GM20000 (cell line): ENCODE measurements around the gene TMEM37.
"Not testable (repeated sequence)": the region's sequence is repeated elsewhere in the genome, so short reads cannot be mapped to it uniquely, and the experiment has no call there.

Source experiments
- DNase-seq: peaks from one replicate; pipeline ENCODE4 v3.0.0; 2012; ENCODE audit warnings: low spot score
- TF ChIP-seq, protein P1 (sequence below): IDR thresholded peaks from 2 replicates; pipeline ENCODE4 v1.5.1; 2012; ENCODE audit warnings: mild to moderate bottlenecking, control low read depth; ENCODE audit errors: extremely low read depth, missing control alignments

Gene TMEM37

DNA sequence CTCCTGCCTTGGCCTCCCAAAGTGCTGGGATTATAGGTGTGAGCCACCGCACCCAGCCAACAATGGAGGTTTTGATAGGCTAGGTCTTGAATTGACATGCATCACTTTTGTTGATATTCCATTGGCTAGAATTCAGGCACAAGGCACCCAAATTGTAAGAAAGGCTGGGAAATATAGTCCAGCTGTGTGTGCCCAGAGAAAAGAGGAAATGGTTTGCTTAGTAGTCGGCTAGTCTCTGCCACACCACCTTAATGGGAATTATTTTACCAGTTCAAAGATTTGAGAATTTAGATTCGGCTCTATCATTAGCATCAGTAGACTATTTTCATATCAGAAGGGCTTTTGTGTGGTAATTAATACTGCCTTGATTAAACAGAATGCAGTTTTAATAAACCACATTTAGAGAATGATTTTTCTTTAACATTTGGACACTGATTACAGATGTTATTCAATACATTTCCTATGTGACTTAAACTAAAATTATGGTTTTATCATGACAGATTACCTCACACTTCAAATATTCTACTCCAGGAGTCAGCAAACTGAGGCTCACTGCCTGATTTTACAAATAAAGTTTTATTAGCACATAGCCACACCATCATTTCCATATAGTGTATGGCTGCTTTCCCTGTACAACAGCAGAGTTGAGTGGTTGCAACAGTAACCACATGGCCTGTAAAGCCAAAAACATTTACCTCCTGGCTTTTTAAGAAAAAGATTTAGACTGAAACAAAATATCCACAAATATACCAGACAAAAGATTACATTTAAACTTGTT lies 37.5 kb upstream of the TMEM37 start:
- TF ChIP-seq, protein P1, sequence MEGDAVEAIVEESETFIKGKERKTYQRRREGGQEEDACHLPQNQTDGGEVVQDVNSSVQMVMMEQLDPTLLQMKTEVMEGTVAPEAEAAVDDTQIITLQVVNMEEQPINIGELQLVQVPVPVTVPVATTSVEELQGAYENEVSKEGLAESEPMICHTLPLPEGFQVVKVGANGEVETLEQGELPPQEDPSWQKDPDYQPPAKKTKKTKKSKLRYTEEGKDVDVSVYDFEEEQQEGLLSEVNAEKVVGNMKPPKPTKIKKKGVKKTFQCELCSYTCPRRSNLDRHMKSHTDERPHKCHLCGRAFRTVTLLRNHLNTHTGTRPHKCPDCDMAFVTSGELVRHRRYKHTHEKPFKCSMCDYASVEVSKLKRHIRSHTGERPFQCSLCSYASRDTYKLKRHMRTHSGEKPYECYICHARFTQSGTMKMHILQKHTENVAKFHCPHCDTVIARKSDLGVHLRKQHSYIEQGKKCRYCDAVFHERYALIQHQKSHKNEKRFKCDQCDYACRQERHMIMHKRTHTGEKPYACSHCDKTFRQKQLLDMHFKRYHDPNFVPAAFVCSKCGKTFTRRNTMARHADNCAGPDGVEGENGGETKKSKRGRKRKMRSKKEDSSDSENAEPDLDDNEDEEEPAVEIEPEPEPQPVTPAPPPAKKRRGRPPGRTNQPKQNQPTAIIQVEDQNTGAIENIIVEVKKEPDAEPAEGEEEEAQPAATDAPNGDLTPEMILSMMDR: no peak
- DNase-seq: no peak

DNA sequence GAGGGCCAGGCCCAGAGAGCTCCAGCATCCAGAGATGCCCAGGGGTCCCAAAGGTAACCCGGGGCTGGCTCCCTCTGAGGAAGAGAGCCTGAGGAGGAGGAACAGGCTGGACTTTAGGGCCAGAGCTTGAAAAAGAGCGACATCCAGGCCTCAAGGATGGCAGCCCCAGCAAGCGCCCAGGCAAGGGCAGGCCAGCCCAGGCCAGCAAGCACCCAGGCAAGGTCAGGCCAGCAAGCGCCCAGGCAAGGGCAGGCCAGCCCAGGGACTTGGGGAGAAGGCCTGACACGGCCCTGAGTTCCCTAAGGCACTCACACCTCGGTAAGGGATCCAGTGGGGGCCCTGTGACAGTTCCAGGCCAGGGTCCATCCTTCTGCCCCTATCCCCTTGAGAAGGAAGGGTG lies 34.5 kb upstream of the TMEM37 start:
- TF ChIP-seq, protein P1: no peak
- DNase-seq: no peak

DNA sequence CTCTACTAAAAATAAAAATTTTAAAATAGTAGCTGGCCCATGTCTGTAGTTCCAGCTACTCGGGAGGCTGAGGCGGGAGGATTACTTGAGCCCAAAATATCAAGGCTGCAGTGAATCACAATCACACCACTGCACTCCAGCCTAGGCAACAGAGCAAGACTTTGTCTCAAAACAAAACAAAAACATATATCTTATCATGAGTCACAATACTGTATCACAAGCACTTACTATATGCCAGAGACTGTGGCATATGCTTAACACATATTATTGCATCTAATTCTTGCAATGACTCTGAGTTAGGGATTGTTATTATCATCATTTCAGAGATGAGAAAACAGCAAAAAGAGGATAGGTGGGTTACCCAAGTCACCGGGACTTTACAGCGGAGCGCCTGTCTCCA lies 29.5 kb upstream of the TMEM37 start:
- TF ChIP-seq, protein P1: no peak
- DNase-seq: no peak

DNA sequence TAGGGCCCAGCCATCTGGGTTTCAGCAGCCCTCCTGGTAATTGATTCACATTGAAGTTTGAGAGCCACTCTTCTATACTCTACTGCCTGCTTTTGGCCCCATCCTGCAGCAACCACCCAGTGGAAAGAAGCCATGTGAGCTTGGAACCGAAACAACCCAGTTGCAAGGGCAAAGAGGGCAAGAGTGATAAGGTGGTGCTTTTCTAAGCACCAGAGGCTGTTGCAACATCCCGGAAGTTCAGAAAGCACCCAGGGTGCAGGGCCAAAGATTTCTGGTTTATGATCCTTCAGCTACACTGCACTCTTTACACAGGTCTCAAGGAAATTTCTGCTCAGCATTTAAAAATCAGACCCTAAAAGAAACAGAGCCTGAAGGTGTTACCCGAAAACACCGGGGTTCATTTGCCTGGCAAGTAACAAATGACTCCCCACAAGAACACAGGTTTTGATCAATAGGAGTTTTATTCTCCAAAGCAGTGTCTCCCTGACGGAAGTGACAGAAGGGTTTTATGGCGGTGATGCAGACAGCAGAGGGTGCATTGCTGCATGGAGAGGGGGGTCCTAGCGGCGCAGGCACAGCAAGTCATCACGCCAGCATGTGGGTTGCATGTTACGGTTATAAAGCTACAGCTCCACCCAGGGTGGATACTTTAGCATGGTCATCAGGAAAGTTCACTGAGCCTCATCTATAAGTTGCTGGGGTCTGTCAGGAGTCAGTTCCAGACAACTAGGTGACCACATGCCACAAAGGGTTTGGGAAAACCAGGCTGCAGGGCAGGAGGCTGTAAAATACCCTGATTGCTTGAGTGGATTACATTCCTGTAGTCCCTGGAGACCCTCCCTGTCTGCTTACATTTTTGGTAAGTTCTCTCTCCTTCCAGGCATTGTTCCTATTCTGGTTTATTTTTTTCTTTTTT lies 28.8 kb upstream of the TMEM37 start:
- no peak for DNase-seq
- TF ChIP-seq, protein P1: no peak

DNA sequence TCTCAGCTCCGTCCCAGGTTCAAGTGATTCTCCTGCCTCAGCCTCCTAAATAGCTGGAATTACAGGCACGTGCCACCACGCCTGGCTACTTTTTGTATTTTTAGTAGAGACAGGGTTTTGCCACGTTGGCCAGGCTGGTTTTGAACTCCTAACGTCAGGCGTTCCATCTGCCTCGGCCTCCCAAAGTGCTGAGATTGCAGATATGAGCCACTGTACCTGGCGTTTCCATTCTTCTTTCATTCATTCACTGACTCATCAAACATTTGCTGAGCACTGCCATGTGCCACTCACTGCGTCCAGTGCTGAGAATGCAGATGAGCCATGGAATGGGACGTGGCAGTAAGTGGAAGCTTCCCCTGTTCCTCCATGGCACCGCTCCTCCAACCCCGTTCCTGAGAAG lies 28.0 kb upstream of the TMEM37 start:
- not testable (repeated sequence) for DNase-seq

DNA sequence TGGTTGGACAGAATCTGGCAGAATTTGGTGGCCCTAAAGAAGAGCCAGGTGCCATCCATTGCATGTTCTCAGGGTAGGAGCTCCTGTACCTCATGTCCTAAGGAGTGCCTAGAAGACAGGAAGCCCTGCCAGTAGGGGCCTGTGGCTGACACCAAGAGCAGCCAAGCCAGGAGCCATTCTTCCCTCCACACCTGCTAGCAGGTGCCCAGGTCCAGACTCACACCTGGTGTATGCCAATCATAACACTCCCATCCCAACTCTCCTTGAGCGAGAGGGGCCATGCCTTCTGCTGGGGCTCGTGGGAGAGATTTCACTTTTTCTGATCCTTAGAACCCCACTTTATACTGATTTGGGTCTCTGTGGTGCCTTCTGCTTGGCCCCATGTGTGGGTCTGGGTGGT lies 26.5 kb upstream of the TMEM37 start:
- DNase-seq: no peak
- TF ChIP-seq, protein P1: no peak

DNA sequence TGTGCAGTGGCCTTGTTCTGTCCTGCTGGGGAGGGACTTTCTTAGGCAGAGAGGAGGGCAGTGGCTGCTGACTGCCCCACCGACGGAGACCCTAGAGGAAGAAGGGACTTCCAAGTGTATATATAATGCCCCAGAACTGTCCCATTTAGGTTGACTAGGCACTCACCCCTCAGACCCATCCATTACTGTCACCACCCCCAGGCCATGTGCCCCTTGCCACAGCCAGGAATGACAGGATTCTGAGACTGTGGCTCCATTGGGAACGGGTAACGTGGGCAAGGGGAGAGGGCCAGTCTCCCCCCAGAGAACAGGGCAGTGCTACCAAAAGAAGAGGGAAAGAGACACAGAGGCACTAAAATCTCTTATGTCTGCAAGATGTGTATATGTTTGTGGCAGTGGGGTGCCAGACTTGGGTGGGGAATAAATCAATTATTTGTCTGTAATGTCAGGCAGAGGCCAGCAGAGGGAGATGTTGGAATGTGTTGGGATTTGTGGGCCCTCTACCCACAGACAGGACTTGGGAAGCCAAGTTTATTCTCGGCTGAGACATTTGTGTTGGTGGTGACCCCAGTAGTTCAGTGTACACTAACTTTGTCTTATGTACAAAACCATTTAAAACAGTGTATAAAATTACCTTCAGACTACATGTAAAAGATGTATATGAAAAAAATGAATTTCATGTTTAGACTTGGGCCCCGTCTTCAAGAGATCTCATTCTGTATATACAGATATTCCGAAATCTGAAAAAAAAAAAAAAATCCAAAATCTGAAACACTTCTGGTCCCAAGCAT lies 24.0 kb upstream of the TMEM37 start:
- peak; percentile 75 for DNase-seq
- TF ChIP-seq, protein P1: peak; percentile 73
